ENCODE measurements around the gene OR2A14. TPM values are rescaled to one million over a fixed set of nuclear protein-coding genes. Genes with fewer than 3 reads are reported as not detected.
"Not testable (repeated sequence)": the region's sequence is repeated elsewhere in the genome, so short reads cannot be mapped to it uniquely, and the experiment has no call there.

Gene OR2A14
- total RNA-seq, 4 donors from 2014 or later: not detected

GRCh38 chr7:144142187-144142586 lies 19.2 kb downstream of the OR2A14 start:
- no peaks in the 10 kb centered on the region for H3K36me3 ChIP-seq
- TF ChIP-seq EP300 (IDR thresholded peaks at IDR 0.05) (no peak), POLR2AphosphoS5 (IDR thresholded peaks at IDR 0.05) (no peak), CTCF (IDR thresholded peaks at IDR 0.05) (no peak), POLR2A (IDR thresholded peaks at IDR 0.05) (no peak)
- H3K27me3 ChIP-seq: no peaks in the 10 kb centered on the region
- no peak overlapping the region for H3K27ac ChIP-seq
- H3K9me3 ChIP-seq: peaks cover 4% of the 10 kb centered on the region
- DNase-seq (ENCODE audit: low spot score in 2 of 2): no peak
- no peak overlapping the region for H3K4me3 ChIP-seq
- H3K4me1 ChIP-seq: no peaks in the 10 kb centered on the region
- 82% methylated on average over 3 of the region's 3 CpGs for WGBS

- 96% methylated on average over 3 of the region's 3 CpGs for WGBS
- Histone ChIP-seq H3K36me3 (no peaks in the 10 kb centered on the region), H3K27ac (no peak overlapping the region), H3K4me3 (no peak overlapping the region), H3K9me3 (peaks cover 14% of the 10 kb centered on the region), H3K4me1 (no peaks in the 10 kb centered on the region), H3K27me3 (no peaks in the 10 kb centered on the region)
- no peak for DNase-seq (ENCODE audit: low spot score in 2 of 2)
- TF ChIP-seq POLR2AphosphoS5 (IDR thresholded peaks at IDR 0.05) (no peak), EP300 (IDR thresholded peaks at IDR 0.05) (no peak), POLR2A (IDR thresholded peaks at IDR 0.05) (no peak), CTCF (IDR thresholded peaks at IDR 0.05) (no peak)
Observed at GRCh38 chr7:144144426-144144825, 21.4 kb downstream of the OR2A14 start.

GRCh38 chr7:144148224-144148827 lies 25.4 kb downstream of the OR2A14 start:
- TF ChIP-seq POLR2AphosphoS5 (IDR thresholded peaks at IDR 0.05): no peak
- no peak for TF ChIP-seq POLR2A (IDR thresholded peaks at IDR 0.05)
- no peak for TF ChIP-seq CTCF (IDR thresholded peaks at IDR 0.05)
- TF ChIP-seq EP300 (IDR thresholded peaks at IDR 0.05): no peak
- no peaks in the 10 kb centered on the region for H3K36me3 ChIP-seq
- no peaks in the 10 kb centered on the region for H3K4me1 ChIP-seq

GRCh38 chr7:144158861-144159260 lies 35.9 kb downstream of the OR2A14 start:
- 88% methylated on average over 1 of the region's 1 CpG for WGBS

More at GRCh38 chr7:144148224-144148827, 25.4 kb downstream of the OR2A14 start:
- no peak overlapping the region for H3K4me3 ChIP-seq
- H3K27ac ChIP-seq: no peak overlapping the region
- H3K9me3 ChIP-seq: peaks cover 14% of the 10 kb centered on the region
- no peaks in the 10 kb centered on the region for H3K27me3 ChIP-seq
- no peak for DNase-seq (ENCODE audit: low spot score in 2 of 2)
- 88% methylated on average over 2 of the region's 2 CpGs for WGBS

GRCh38 chr7:144164784-144165183 lies 41.8 kb downstream of the OR2A14 start:
- no peak for DNase-seq (ENCODE audit: low spot score in 2 of 2)
- no peaks in the 10 kb centered on the region for H3K9me3 ChIP-seq
- WGBS: 64% methylated on average over 2 of the region's 2 CpGs
- no peaks in the 10 kb centered on the region for H3K4me1 ChIP-seq
- TF ChIP-seq CTCF (IDR thresholded peaks at IDR 0.05) (no peak), EP300 (IDR thresholded peaks at IDR 0.05) (no peak), POLR2A (IDR thresholded peaks at IDR 0.05) (no peak), POLR2AphosphoS5 (IDR thresholded peaks at IDR 0.05) (no peak)
- H3K27me3 ChIP-seq: no peaks in the 10 kb centered on the region
- H3K4me3 ChIP-seq: no peak overlapping the region
- H3K36me3 ChIP-seq: no peaks in the 10 kb centered on the region
- H3K27ac ChIP-seq: no peak overlapping the region

More at GRCh38 chr7:144158861-144159260, 35.9 kb downstream of the OR2A14 start:
- DNase-seq (ENCODE audit: low spot score in 2 of 2): no peak
- TF ChIP-seq CTCF (IDR thresholded peaks at IDR 0.05) (no peak), EP300 (IDR thresholded peaks at IDR 0.05) (no peak), POLR2AphosphoS5 (IDR thresholded peaks at IDR 0.05) (no peak), POLR2A (IDR thresholded peaks at IDR 0.05) (no peak)
- Histone ChIP-seq H3K27ac (no peak overlapping the region), H3K36me3 (no peaks in the 10 kb centered on the region), H3K4me3 (no peak overlapping the region), H3K4me1 (no peaks in the 10 kb centered on the region), H3K9me3 (no peaks in the 10 kb centered on the region), H3K27me3 (no peaks in the 10 kb centered on the region)

- not testable (repeated sequence) for H3K36me3 ChIP-seq; H3K9me3 ChIP-seq; H3K27me3 ChIP-seq; H3K4me1 ChIP-seq; H3K27ac ChIP-seq; DNase-seq (ENCODE audit: low spot score in 2 of 2); H3K4me3 ChIP-seq
- 91% methylated on average over 4 of the region's 4 CpGs for WGBS
Observed at GRCh38 chr7:144171594-144172350, 48.8 kb downstream of the OR2A14 start.

Measured in suprapubic skin (tissue), 4 donors.